H7 (cell line): ENCODE data around the gene MCU. TPM values are rescaled to one million over a fixed set of nuclear protein-coding genes. Genes with fewer than 3 reads are reported as not detected.
"Not testable (repeated sequence)": the region's sequence is repeated elsewhere in the genome, so short reads cannot be mapped to it uniquely, and the experiment has no call there.

Experiments used
- DNase-seq: peaks from one replicate; pipeline ENCODE4 v3.0.0; 2012
- H3K27me3 ChIP-seq: 2 replicates; pipeline ENCODE4 v1.6.0; 2011; ENCODE audit warnings: mild to moderate bottlenecking, low read length; ENCODE audit not compliant: control insufficient read depth, insufficient read depth
- H3K36me3 ChIP-seq: replicated peaks from 2 replicates; pipeline ENCODE4 v1.5.1; 2011; ENCODE audit warnings: low read length; ENCODE audit not compliant: control insufficient read depth, insufficient read depth
- H3K4me3 ChIP-seq: 2 replicates; pipeline ENCODE4 v1.5.1; 2011; ENCODE audit warnings: low read depth, mild to moderate bottlenecking, control low read depth, low read length, moderate library complexity; ENCODE audit not compliant: insufficient read depth
- total RNA-seq: library from RNA; depleted of rRNA; stranded (reverse); fragments of >200 nt; shearing (Covaris generic); gene quantifications from 2 replicates; pipeline ENCODE4 v1.2.3, GENCODE V29; 2014

The MCU gene
- total RNA-seq, 1 experiment from 2014 or later: 39.5 TPM

GRCh38 chr10:72899545-72899944, 207.6 kb downstream of the MCU start:
- Histone ChIP-seq H3K27me3 (no peaks in the 10 kb centered on the region), H3K4me3 (no peak overlapping the region), H3K36me3 (no peaks in the 10 kb centered on the region)
- DNase-seq: no peak

- H3K27me3 ChIP-seq, DNase-seq, H3K4me3 ChIP-seq, H3K36me3 ChIP-seq: not testable (repeated sequence)
Measured at GRCh38 chr10:72903941-72904446, 212.1 kb downstream of the MCU start.

- Histone ChIP-seq H3K4me3 (no peak overlapping the region), H3K27me3 (no peaks in the 10 kb centered on the region), H3K36me3 (no peaks in the 10 kb centered on the region)
- no peak for DNase-seq
Measured at GRCh38 chr10:72904806-72905205, 212.9 kb downstream of the MCU start.

- DNase-seq: no peak
- H3K27me3 ChIP-seq: no peaks in the 10 kb centered on the region
- H3K36me3 ChIP-seq: no peaks in the 10 kb centered on the region
- no peak overlapping the region for H3K4me3 ChIP-seq
Measured at GRCh38 chr10:72906446-72906845, 214.5 kb downstream of the MCU start.

GRCh38 chr10:72910705-72911104, 218.8 kb downstream of the MCU start:
- Histone ChIP-seq H3K27me3 (no peaks in the 10 kb centered on the region), H3K36me3 (no peaks in the 10 kb centered on the region), H3K4me3 (no peak overlapping the region)
- DNase-seq: no peak

GRCh38 chr10:72911758-72912157, 219.8 kb downstream of the MCU start:
- H3K4me3 ChIP-seq: no peak overlapping the region
- H3K36me3 ChIP-seq: no peaks in the 10 kb centered on the region
- DNase-seq: no peak
- H3K27me3 ChIP-seq: no peaks in the 10 kb centered on the region

- Histone ChIP-seq H3K4me3 (no peak overlapping the region), H3K27me3 (no peaks in the 10 kb centered on the region), H3K36me3 (no peaks in the 10 kb centered on the region)
- DNase-seq: no peak
Measured at GRCh38 chr10:72912736-72913135, 220.8 kb downstream of the MCU start.

- Histone ChIP-seq H3K27me3 (no peaks in the 10 kb centered on the region), H3K36me3 (no peaks in the 10 kb centered on the region), H3K4me3 (no peak overlapping the region)
- DNase-seq: no peak
Measured at GRCh38 chr10:72913287-72913686, 221.3 kb downstream of the MCU start.

GRCh38 chr10:72917201-72917600, 225.3 kb downstream of the MCU start:
- H3K36me3 ChIP-seq, H3K27me3 ChIP-seq, H3K4me3 ChIP-seq, DNase-seq: not testable (repeated sequence)

GRCh38 chr10:72917803-72918332, 225.9 kb downstream of the MCU start:
- DNase-seq, H3K36me3 ChIP-seq, H3K27me3 ChIP-seq, H3K4me3 ChIP-seq: not testable (repeated sequence)

- Histone ChIP-seq H3K4me3 (no peak overlapping the region), H3K27me3 (no peaks in the 10 kb centered on the region), H3K36me3 (no peaks in the 10 kb centered on the region)
- no peak for DNase-seq
Measured at GRCh38 chr10:72918352-72918751, 226.4 kb downstream of the MCU start.

GRCh38 chr10:72921147-72921683, 229.3 kb downstream of the MCU start:
- H3K36me3 ChIP-seq, H3K4me3 ChIP-seq, DNase-seq, H3K27me3 ChIP-seq: not testable (repeated sequence)

GRCh38 chr10:72924351-72924750, 232.4 kb downstream of the MCU start:
- Histone ChIP-seq H3K27me3 (no peaks in the 10 kb centered on the region), H3K4me3 (no peak overlapping the region), H3K36me3 (no peaks in the 10 kb centered on the region)
- no peak for DNase-seq

GRCh38 chr10:72925951-72926465, 234.1 kb downstream of the MCU start:
- H3K36me3 ChIP-seq: no peaks in the 10 kb centered on the region
- DNase-seq: no peak
- H3K4me3 ChIP-seq: no peak overlapping the region
- H3K27me3 ChIP-seq: no peaks in the 10 kb centered on the region

GRCh38 chr10:72927485-72927884, 235.5 kb downstream of the MCU start:
- H3K4me3 ChIP-seq: no peak overlapping the region
- no peak for DNase-seq

More at GRCh38 chr10:72927485-72927884, 235.5 kb downstream of the MCU start:
- H3K27me3 ChIP-seq: no peaks in the 10 kb centered on the region
- no peaks in the 10 kb centered on the region for H3K36me3 ChIP-seq
